HT1080 (cell line): Measurements from ENCODE around the gene FBXO44. TPM values are rescaled to one million over a fixed set of nuclear protein-coding genes. Genes with fewer than 3 reads are reported as not detected.

Source experiments
- DNase-seq: peaks from one replicate; pipeline ENCODE4 v3.0.0-alpha.2; 2015; ENCODE audit warnings: low read depth
- total RNA-seq: library from RNA; depleted of rRNA; stranded (reverse); fragments of >200 nt; shearing (Covaris generic); gene quantifications from 2 replicates; pipeline ENCODE4 v1.2.3, GENCODE V29; 2014

The FBXO44 gene
- total RNA-seq, 1 experiment from 2014 or later, result 2.2 TPM

DNA sequence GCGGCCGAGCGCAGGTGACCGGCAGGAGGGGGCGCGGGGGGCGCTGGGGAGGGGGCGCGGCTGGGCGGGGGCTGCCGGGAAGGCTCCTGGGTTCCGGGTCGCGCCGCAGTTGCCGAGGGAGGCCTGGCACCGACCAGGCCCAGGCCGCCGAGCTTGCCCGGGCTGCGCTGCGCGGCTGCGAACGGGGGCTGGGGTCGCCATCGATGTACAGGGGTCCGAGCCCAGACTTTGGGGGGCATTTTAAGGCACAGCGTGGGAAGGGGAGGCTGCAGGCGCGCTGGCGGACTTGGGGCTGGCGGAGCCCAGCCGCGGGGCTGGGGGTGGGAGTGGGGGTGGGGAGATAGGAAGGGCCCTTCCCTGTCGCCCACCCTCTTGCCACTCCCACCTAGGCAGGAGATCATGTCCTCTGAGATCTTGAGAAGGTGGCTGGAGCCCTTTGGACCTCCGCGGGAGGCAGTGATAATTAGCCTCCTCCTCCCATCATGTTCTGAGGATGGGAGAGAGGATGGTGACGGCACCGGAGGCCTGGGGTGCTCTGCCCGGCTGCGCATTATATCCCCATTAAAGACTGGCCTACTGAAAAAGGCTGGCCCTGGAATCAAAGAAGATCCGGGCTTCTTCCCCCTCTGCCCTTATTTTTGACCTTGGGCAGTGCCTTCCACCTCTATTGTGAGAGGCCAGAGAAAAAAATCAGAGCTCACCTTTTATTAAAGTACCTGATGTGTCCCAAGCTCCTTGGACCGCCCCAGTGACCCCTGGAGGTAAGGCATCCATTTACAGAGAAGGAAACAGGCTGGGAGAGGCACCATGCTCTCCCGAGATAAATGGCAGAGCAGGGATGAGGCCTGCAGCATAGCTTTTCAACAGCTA is 497 bp downstream of the FBXO44 start:
- DNase-seq, result no peak

- DNase-seq, result no peak
Observed at GRCh38 chr1:11657654-11658053, 3.0 kb downstream of the FBXO44 start.

DNA sequence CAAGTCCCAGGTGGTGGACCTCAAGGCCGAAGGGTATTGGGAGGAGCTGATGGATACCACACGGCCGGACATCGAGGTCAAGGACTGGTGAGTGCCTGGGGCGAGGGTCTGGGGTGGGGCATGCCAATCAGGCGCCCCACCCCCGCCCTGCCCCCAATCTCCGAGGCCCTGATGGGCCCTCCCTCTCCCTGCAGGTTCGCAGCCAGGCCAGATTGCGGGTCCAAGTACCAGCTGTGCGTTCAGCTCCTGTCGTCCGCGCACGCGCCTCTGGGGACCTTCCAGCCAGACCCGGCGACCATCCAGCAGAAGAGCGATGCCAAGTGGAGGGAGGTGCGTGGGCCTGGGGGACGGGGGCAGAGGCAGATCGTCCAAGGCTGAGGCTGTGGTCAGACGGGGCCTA is 3.9 kb downstream of the FBXO44 start:
- DNase-seq, result no peak

- no peak for DNase-seq
Observed at GRCh38 chr1:11659748-11660147, 5.1 kb downstream of the FBXO44 start.

GRCh38 chr1:11661103-11661502 is 6.4 kb downstream of the FBXO44 start:
- no peak for DNase-seq

- DNase-seq, result no peak
Observed at GRCh38 chr1:11664336-11665065, 9.8 kb downstream of the FBXO44 start.

GRCh38 chr1:11668516-11668915 is 13.8 kb downstream of the FBXO44 start:
- DNase-seq, result no peak

- DNase-seq, result no peak
Observed at GRCh38 chr1:11670747-11671146, 16.1 kb downstream of the FBXO44 start.

- DNase-seq, result no peak
Observed at GRCh38 chr1:11671205-11671543, 16.5 kb downstream of the FBXO44 start.

DNA sequence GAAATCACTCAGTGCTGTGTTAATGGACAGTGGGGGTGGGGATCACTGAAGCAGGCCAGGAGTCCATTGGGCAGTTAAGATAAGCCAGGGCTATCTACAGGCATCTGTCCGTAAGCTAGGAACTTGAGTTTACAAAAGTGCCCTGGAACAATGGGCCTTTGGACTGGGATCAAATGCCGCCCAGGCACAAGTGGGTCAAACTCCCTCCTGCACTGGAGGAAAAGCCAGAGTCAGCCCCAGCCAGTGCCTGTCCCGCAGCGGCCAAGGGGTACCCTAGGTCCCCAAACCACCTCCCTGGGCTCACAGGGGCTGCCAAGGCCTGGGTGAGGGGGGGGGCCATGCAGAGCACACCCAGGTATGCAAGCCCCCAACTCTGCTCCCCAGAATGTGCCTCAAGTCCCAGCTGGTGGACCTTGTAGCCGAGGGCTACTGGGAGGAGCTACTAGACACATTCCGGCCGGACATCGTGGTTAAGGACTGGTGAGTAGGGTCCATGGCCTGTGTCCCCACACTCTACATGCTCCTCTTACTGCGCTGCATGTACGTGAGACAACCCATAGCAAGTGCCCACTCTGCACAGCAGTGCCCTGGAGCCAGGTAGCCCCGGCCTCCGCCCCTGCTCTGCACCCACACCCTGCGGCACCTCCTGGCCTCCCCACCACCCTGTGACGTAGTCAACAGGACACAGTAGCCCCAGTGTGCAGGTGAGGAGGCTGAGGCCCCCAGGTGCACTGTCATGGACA is 17.0 kb downstream of the FBXO44 start:
- DNase-seq, result no peak

DNA sequence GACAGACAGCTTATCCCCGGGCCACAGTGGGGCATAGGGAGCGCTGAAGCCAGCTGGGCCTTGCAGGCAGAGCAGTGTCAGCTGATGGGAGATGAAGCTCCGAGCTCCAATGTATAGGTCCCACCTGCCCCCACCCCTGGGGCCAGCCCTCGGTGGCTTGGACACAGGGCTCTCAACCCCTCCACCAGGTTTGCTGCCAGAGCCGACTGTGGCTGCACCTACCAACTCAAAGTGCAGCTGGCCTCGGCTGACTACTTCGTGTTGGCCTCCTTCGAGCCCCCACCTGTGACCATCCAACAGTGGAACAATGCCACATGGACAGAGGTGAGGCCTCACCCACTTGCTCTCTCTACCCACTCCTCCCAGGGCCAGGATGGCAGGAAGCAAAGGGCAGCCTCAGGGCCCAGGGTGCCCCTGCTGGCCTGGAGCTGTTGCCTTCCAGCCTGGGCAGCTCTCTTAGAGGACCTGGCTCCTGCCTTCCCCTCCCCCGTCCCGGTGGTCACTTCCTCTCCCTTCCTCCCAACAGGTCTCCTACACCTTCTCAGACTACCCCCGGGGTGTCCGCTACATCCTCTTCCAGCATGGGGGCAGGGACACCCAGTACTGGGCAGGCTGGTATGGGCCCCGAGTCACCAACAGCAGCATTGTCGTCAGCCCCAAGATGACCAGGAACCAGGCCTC is 18.6 kb downstream of the FBXO44 start:
- no peak for DNase-seq

DNA sequence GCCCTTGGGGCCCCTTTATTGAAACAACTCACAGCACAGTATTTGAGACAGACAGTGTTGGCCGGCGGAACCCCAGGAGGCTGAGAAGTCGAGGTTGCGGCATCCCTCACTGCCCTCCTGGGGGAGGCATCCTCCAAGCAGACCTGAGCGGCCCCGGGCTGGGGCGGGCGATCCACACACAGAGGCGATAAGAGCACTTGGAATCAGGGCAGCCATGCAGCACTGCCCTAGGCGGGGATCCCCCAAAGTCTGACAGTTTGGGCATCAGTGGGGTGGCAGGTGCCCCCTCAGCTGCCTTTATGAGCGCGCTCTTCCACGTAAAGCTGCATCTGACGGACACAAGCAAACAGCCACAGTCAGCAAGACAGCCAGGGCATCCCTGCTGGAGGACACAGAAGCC is 19.8 kb downstream of the FBXO44 start:
- DNase-seq, result no peak

- DNase-seq, result no peak
Observed at GRCh38 chr1:11675325-11675724, 20.6 kb downstream of the FBXO44 start.

DNA sequence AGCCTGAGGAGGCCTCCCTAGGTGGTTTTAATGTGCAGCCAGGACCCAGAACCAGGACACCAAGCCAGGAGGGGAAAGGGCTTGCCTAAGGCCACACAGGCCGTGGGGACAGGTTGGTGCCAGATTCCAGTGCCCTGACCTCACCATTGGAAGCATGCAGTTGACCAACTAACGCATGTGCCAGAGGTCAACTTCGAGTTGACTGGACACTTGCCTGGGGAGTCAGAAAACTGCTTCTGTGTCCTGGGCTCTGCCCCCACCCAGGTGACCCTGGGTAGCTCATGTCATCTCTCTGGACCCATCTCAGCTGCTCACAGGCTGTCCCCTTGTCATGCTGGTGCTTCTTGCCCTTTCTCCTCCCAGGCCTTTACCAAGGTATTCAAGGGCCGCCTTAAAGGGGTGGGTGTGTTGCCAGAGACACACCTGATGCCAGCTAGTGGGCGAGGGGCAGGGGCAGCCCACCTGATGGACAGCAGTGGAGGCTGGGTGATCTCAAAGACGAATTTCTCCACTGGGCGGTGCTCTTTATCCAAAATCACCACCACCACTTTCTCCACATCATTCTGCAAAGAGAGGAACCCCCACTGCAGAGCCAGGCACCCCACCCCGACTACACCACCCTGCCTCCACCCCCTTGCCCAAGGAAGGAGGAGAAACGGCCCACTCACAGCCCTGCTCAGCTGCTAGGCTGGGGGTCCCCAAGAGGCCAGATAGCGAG is 21.9 kb downstream of the FBXO44 start:
- no peak for DNase-seq

DNA sequence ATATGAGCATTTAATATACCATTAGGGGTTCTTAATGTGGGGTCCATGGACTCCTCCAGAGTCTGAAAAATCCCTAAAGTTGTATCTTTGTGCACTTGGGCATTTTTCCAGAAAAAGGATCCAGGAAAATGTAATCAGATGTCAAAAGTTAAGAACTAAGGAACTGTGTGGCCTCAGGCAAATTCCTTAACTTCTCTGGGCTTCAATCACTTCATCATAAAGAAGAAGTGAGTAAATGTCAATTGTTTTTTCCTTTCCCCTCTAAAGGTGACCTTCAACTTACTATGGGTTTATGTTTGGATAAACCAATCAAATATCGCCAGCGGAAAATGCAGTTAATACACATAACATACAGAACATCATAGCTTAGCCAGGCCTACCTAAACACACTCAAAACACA is 23.8 kb downstream of the FBXO44 start:
- no peak for DNase-seq

DNA sequence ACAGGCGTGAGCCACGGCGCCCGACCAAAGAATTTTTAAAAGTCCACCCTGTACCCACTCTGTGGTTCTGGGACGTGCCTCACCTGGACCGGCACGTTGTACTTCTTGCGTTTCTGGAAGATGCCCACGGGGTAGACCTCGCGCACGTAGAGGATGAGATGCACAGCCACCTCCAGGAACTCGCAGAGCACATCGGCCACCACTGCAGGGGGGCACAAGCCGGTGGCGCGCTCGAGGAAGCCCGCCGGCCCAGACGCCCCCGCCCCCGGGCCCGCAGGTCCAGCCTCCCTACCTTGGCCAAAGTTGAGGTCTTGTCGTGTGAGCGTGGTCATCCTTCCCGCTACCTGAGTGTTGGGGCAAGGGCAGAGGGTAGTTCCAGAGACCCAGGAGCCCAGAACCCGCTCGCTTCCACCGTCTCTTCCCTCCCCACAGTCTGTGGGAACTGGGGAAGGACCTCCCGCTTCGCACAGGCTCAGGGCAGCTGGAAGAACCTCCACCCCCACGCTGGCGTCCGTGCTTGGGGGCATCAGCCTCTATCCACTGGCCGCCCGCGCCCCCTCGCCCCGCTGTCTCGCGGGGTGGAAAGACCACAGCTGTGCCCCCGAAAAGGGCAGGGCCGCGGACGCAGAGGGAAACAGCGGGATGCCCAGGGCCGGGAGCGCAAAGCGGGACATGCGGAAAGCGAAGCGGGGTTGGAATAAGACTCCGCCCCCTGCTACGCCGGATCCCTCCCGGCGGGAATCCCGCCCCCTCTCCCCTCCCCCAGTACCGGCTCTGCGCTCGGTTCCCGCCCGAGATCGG is 25.8 kb downstream of the FBXO44 start:
- peak; percentile 42 for DNase-seq

GRCh38 chr1:11681071-11681771 is 26.5 kb downstream of the FBXO44 start, which contains the start of gene MAD2L2:
Gene MAD2L2, minus strand, starts transcription at chr1:11681148. Its CDS starts 547 bp downstream, at chr1:11680601.
- peak; percentile 65 for DNase-seq

DNA sequence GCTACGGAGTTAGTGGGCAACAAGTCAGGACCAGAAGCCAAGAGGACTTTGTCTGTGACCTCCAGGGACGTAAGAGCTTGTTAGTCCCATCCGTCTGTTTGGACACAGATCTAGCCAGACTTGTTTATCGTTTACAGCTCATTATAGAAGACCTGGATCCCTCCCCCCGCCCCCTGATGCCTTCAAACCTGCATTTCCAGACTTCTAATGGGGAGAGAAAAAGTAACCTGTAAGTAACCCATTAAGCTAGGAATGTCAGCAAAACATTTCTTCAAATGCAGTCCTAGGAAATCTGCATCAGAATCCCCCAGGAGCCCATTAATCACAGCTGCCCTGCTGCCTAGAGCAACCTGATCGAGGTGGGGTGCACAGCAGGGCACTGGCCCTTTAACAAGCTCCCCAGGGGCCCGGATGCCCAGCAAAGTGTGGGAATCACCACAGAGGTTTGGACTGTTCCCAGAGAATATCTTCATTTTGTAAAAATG is 27.7 kb downstream of the FBXO44 start:
- DNase-seq, result no peak

DNA sequence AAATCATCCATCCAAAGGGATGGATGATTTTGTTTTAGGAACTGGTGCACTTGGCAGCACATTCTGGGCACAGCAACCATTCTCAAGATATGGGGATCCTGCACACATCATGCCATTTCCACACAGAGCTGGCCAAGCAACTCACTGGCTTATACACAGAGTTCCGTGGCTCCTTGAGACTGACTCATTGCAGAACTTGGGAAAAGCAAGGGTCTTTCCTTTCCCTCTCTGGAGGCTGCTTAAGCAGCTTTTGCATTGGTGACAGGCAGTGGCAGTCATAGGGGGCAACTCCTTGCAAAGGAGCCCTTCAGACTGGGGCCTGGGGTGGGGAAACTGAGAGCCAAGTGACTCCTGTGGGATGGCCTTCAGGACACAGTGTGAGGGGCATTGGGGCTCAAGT is 28.1 kb downstream of the FBXO44 start:
- no peak for DNase-seq
